Endothelial cell of umbilical vein (primary cell): ENCODE measurements around the gene TSGA10IP. TPM values are rescaled to one million over a fixed set of nuclear protein-coding genes. Genes with fewer than 3 reads are reported as not detected.

Source experiments
- BruUV-seq: library from RNA; stranded (reverse); fragments of 400-500 nt; replicated peaks from 2 replicates; lab custom pipeline; 2021; lab: Mats Ljungman, UMichigan
- CTCF ChIA-PET: fragments of 300-600, 350-600 bp; sonication (Branson Sonifier 250); formaldehyde crosslinking; loops from one replicate; lab custom pipeline; 2021; ENCODE audit warnings: antibody characterized with exemption, inconsistent platforms; lab: Charles Lee
- POLR2A ChIA-PET: fragments of 300-600, 350-600 bp; sonication (Branson Sonifier 250); formaldehyde crosslinking; loops from one replicate; lab custom pipeline; 2021; ENCODE audit warnings: antibody characterized with exemption, inconsistent platforms; lab: Charles Lee
- DNase-seq: peaks from one replicate; pipeline ENCODE4 v3.0.0-alpha.2; 2011; ENCODE audit warnings: low read depth, low spot score
- FAIRE-seq: peaks from 2 replicates; lab custom pipeline; 2011; peaks lifted over from hg19 to GRCh38; lab: Jason Lieb, UNC
- H2AFZ ChIP-seq: 2 replicates; pipeline ENCODE4 v1.6.0; 2012; ENCODE audit warnings: low read depth, low read length, control low read depth, inconsistent platforms
- H3K27ac ChIP-seq: 2 replicates; pipeline ENCODE4 v1.5.1; 2011; ENCODE audit warnings: low read depth, mild to moderate bottlenecking, control low read depth, low read length, moderate library complexity; ENCODE audit not compliant: insufficient read depth
- H3K27me3 ChIP-seq, 2 experiments: 2 replicates each; pipeline versions ENCODE4 v1.6.0 to v1.6.1; 2011; ENCODE audit warnings: low read length in 2 of 2, mixed read lengths in 1 of 2; ENCODE audit not compliant: control insufficient read depth in 2 of 2, insufficient read depth in 2 of 2
- H3K36me3 ChIP-seq, 2 experiments: 2 replicates in 1 of 2; 3 replicates in 1 of 2; pipeline ENCODE4 v1.5.1; 2011; ENCODE audit warnings: low read length in 2 of 2, mild to moderate bottlenecking in 1 of 2, moderate library complexity in 1 of 2; ENCODE audit not compliant: control insufficient read depth in 2 of 2, insufficient read depth in 2 of 2; ENCODE audit errors: extremely low read depth in 1 of 2
- H3K4me1 ChIP-seq: 3 replicates; pipeline ENCODE4 v1.5.1; 2011; ENCODE audit warnings: mild to moderate bottlenecking, low read length; ENCODE audit not compliant: control insufficient read depth, insufficient read depth; ENCODE audit errors: extremely low read depth
- H3K4me2 ChIP-seq: 2 replicates; pipeline ENCODE4 v1.6.1; 2011; ENCODE audit warnings: low read length, control low read depth, mixed read lengths; ENCODE audit not compliant: insufficient read depth
- H3K4me3 ChIP-seq, 3 experiments: fragments of 200-600 bp in 1 of 3; sonication (generic), shearing (Covaris generic) in 1 of 3; replicated peaks in 1 of 3; 2 replicates each; pipeline ENCODE4 v1.5.1; 2011 to 2016; ENCODE audit warnings: control low read depth in 3 of 3, low read length in 3 of 3, mild to moderate bottlenecking in 2 of 3, inconsistent platforms in 1 of 3, low read depth in 1 of 3, moderate library complexity in 1 of 3; ENCODE audit not compliant: insufficient read depth in 1 of 3
- H3K79me2 ChIP-seq: 2 replicates; pipeline ENCODE4 v1.6.0; 2012; ENCODE audit warnings: low read length, inconsistent platforms; ENCODE audit not compliant: control insufficient read depth, insufficient read depth
- H3K9ac ChIP-seq: replicated peaks from 2 replicates; pipeline ENCODE3; 2011; ENCODE audit warnings: low read length, control low read depth; ENCODE audit not compliant: insufficient read depth; ENCODE audit errors: extremely low read depth
- H3K9me1 ChIP-seq: replicated peaks from 3 replicates; pipeline ENCODE4 v1.6.0; 2011; ENCODE audit warnings: mild to moderate bottlenecking, low read length; ENCODE audit not compliant: control insufficient read depth, insufficient read depth; ENCODE audit errors: extremely low read depth
- H3K9me3 ChIP-seq: replicated peaks from 2 replicates; pipeline ENCODE4 v1.5.1; 2012; ENCODE audit warnings: low read length, inconsistent platforms; ENCODE audit not compliant: control insufficient read depth, insufficient read depth
- H4K20me1 ChIP-seq: replicated peaks from 2 replicates; pipeline ENCODE3; 2011; ENCODE audit warnings: mild to moderate bottlenecking, low read length; ENCODE audit not compliant: control insufficient read depth, insufficient read depth; ENCODE audit errors: extremely low read depth
- EZH2 ChIP-seq: IDR thresholded peaks from 2 replicates; pipeline ENCODE4 v1.6.1; 2012; ENCODE audit warnings: borderline replicate concordance, low read depth, mild to moderate bottlenecking, moderate library complexity, low read length, inconsistent platforms; ENCODE audit not compliant: severe bottlenecking
- FOS ChIP-seq: IDR thresholded peaks from 2 replicates; pipeline ENCODE4 v1.6.1; 2011; ENCODE audit warnings: mild to moderate bottlenecking, low read length, moderate library complexity, borderline replicate concordance; ENCODE audit not compliant: insufficient read depth
- GATA2 ChIP-seq: IDR thresholded peaks from 2 replicates; pipeline ENCODE4 v1.7.0; 2011; ENCODE audit warnings: low read depth, mild to moderate bottlenecking, moderate library complexity, mixed read lengths, low read length; ENCODE audit not compliant: insufficient read length, insufficient read depth
- JUN ChIP-seq: IDR thresholded peaks from 2 replicates; pipeline ENCODE4 v1.6.1; 2011; ENCODE audit warnings: borderline replicate concordance, low read depth; ENCODE audit not compliant: insufficient read length, insufficient read depth
- MYC ChIP-seq: IDR thresholded peaks from one replicate; pipeline ENCODE4 v1.6.1; 2011; ENCODE audit warnings: mild to moderate bottlenecking, low read depth, low read length
- POLR2A ChIP-seq: IDR thresholded peaks from 2 replicates; pipeline ENCODE4 v1.6.1; 2012; ENCODE audit warnings: low read depth, mild to moderate bottlenecking, control low read depth, low read length
- POLR2AphosphoS5 ChIP-seq: IDR thresholded peaks from 2 replicates; pipeline ENCODE4 v1.6.1; 2012; ENCODE audit warnings: low read depth, mild to moderate bottlenecking, control low read depth, low read length, moderate library complexity; ENCODE audit not compliant: insufficient read depth
- dilution Hi-C: fragments of 300-500 bp; cut with MboI; formaldehyde crosslinking; loops from one replicate; pipeline ENCODE4 v1.15.0; 2019; ENCODE audit warnings: low sequenced_read_pairs; ENCODE audit not compliant: extremely low pct_ligation_motif_present
- intact Hi-C: fragments of 100-400 bp; cut with micrococcal nuclease; formaldehyde crosslinking; loops from one replicate; pipeline ENCODE4 v1.10.0; 2022
- polyA plus RNA-seq, 4 experiments: library from polyadenylated mRNA; depleted of rRNA in 3 of 4; stranded (reverse) in 3 of 4; unstranded in 1 of 4; fragments of >200 nt; gene quantifications; 2 replicates each; pipeline versions ENCODE4 v1.2.1 to v1.2.3, GENCODE V29; 2011 to 2012; ENCODE audit warnings: missing spikeins in 1 of 4
- total RNA-seq: library from RNA; stranded (reverse); gene quantifications from 2 replicates; pipeline ENCODE4 v1.2.3, GENCODE V29; 2021

The TSGA10IP gene
- total and polyA plus RNA-seq, 2 donors (not counting 3 experiments of a cell fraction or from before 2014, with no cell fraction given) = not detected

DNA sequence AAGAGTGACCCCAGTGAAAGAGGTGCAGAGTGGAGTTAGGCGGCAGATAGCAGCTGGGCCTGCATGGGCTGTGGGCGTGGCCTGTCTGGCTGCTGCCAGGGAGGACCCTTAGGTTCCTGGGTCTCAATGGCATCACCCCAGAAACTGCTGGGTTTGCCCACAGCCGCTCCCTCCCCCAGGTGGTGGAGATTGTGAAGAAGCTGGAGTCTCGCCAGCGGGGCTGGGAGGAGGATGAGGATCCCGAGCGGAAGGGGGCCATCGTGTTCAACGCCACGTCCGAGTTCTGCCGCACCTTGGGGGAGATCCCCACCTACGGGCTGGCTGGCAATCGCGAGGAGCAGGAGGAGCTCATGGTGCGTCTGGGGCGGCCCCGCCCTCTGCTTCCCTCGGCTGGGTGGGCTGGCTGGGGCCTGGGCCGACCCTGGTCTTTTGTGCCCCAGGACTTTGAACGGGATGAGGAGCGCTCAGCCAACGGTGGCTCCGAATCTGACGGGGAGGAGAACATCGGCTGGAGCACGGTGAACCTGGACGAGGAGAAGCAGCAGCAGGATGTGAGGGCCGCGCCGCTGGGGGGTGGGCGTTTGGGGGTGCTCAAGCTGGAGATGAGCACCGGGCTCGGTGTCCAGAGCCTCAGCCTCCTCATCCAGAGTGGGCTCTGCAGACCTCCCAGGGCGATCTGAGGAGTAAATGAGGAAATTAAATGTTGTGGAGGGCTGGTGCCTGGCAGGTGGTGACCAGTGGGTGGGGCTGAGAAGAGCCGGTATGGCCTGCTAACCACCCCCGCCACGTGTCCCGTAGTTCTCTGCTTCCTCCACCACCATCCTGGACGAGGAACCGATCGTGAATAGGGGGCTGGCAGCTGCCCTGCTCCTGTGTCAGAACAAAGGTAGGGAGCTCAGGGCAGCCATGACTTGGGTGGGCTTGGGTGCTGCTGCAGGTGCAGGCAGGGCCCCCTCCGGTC is 31.2 kb downstream of the TSGA10IP start:
- POLR2A ChIA-PET = no interaction called here
- H4K20me1 ChIP-seq = no peaks in the 10 kb centered on the region
- CTCF ChIA-PET = interaction anchor here (1.9 kb wide), 1 partner anchor 88 kb away, joined by 6 read pairs; the partner anchor contains the start of gene FIBP
- H3K4me1 ChIP-seq = no peaks in the 10 kb centered on the region
- H3K4me2 ChIP-seq = no peak overlapping the region
- no peaks in the 10 kb centered on the region for H3K27me3 ChIP-seq
- H2AFZ ChIP-seq = no peak overlapping the region
- no peak overlapping the region for H3K4me3 ChIP-seq
- no peak for FAIRE-seq
- TF ChIP-seq POLR2A (no peak), FOS (no peak), GATA2 (no peak), POLR2AphosphoS5 (no peak), JUN (no peak), MYC (no peak), EZH2 (no peak)
- dilution Hi-C loops = no loop called here
- no peak overlapping the region for H3K27ac ChIP-seq
- H3K79me2 ChIP-seq = no peaks in the 10 kb centered on the region
- DNase-seq = no peak
- no TSS peak for BruUV-seq
- no peaks in the 10 kb centered on the region for H3K9me3 ChIP-seq
- peaks cover 4 to 36% of the 10 kb centered on the region in 2 experiments for H3K36me3 ChIP-seq
- no peak overlapping the region for H3K9ac ChIP-seq
- H3K9me1 ChIP-seq = no peaks in the 10 kb centered on the region
- intact Hi-C loops = no loop called here
